Keratinocyte (primary cell): ENCODE data around the gene TTYH2.

Experiments used
- CTCF ChIP-seq, 3 experiments: IDR thresholded peaks in 1 of 3; conservative IDR thresholded peaks in 1 of 3; optimal IDR thresholded peaks in 1 of 3; 2 replicates in 2 of 3; 3 replicates in 1 of 3; pipeline versions ENCODE3 to v1.5.1; 2011; ENCODE audit warnings: low read length in 3 of 3, mild to moderate bottlenecking in 3 of 3, moderate library complexity in 2 of 3, control low read depth in 1 of 3, inconsistent platforms in 1 of 3; ENCODE audit not compliant: insufficient read depth in 2 of 3; ENCODE audit errors: extremely low read depth in 1 of 3
- EZH2 ChIP-seq: IDR thresholded peaks from one replicate; pipeline ENCODE4 v1.6.1; 2012; ENCODE audit warnings: inconsistent platforms, mild to moderate bottlenecking, low read length, moderate library complexity

GRCh38 chr17:74235911-74236371 lies 22.6 kb downstream of the TTYH2 start:
- no peak for TF ChIP-seq CTCF (optimal IDR thresholded peaks at IDR 0.05 in 1 of 3, IDR thresholded peaks at IDR 0.05 in 1 of 3, conservative IDR thresholded peaks at IDR 0.05 in 1 of 3; ENCODE audit: extremely low read depth in 1 of 3, insufficient read depth in 2 of 3, low read length in 3 of 3)
- TF ChIP-seq EZH2, result no peak
